Sigmoid colon (tissue), 7 donors: ENCODE results near the gene PFKL. TPM values are rescaled to one million over a fixed set of nuclear protein-coding genes. Genes with fewer than 3 reads are reported as not detected.

Experiments
- DNase-seq: peaks from one replicate; pipeline ENCODE4 v3.0.0-alpha.2; 2019
- H3K27ac ChIP-seq, 4 donors: fragments of 200-600 bp; sonication (generic); one replicate each; pipeline ENCODE4 v1.5.1; 2016 to 2019; ENCODE audit warnings: mild to moderate bottlenecking in 1 of 4
- H3K27me3 ChIP-seq, 3 donors: fragments of 200-600 bp; sonication (generic); one replicate each; pipeline ENCODE4 v1.5.1; 2019; ENCODE audit warnings: mild to moderate bottlenecking in 1 of 3
- H3K36me3 ChIP-seq, 4 donors: fragments of 200-600 bp; sonication (generic); one replicate each; pipeline ENCODE4 v1.5.1; 2016 to 2019
- H3K4me1 ChIP-seq, 4 donors: fragments of 200-600 bp; sonication (generic); one replicate each; pipeline ENCODE4 v1.5.1; 2017 to 2019
- H3K4me3 ChIP-seq, 4 donors: fragments of 200-600 bp; sonication (generic); one replicate each; pipeline ENCODE4 v1.5.1; 2017 to 2019; ENCODE audit warnings: mild to moderate bottlenecking in 2 of 4, moderate library complexity in 1 of 4
- H3K9me3 ChIP-seq, 4 donors: fragments of 200-600 bp in 3 of 4; sonication (generic) in 3 of 4; one replicate each; pipeline versions ENCODE4 v1.5.1 to v1.6.1; 2013 to 2019
- EP300 ChIP-seq, 4 donors: sonication (generic); formaldehyde crosslinking; IDR thresholded peaks; one replicate each; pipeline ENCODE4 v1.6.1; 2017; ENCODE audit warnings: antibody characterized with exemption in 4 of 4
- POLR2A ChIP-seq, 2 donors: fragments of 450-650 bp; IDR thresholded peaks; one replicate each; pipeline ENCODE4 v1.6.1; 2016; ENCODE audit warnings: antibody characterized with exemption in 2 of 2, mild to moderate bottlenecking in 2 of 2, moderate library complexity in 2 of 2
- POLR2AphosphoS5 ChIP-seq, 4 donors: sonication (generic); formaldehyde crosslinking; IDR thresholded peaks; one replicate each; pipeline ENCODE4 v1.6.1; 2017; ENCODE audit warnings: antibody characterized with exemption in 4 of 4
- WGBS, 2 donors: extraction: QIAGEN DNeasy Blood & Tissue Kit; methylation state at CpG; one replicate each; pipeline ENCODE4 v1.1.7; 2013; 5-methylcytosine and 5-hydroxymethylcytosine counted together
- intact Hi-C: fragments of 100-400 bp; cut with DNase I; formaldehyde crosslinking; loops from one replicate; pipeline ENCODE4 v1.15.1; 2023
- polyA plus RNA-seq, 3 donors: library from polyadenylated mRNA; stranded (reverse); fragments of 200-250 nt; gene quantifications; one replicate each; pipeline ENCODE4 v1.2.3, GENCODE V29; 2013
- total RNA-seq, 4 donors: library from RNA; depleted of rRNA; stranded (reverse); fragments of >200 nt; gene quantifications; one replicate each; pipeline ENCODE4 v1.1.0, GENCODE V29; 2016
- TF ChIP-seq, protein P1 (sequence below), 4 experiments: fragments of 450-650 bp in 3 of 4; fragments of 200-600 bp in 1 of 4; IDR thresholded peaks; one replicate each; pipeline ENCODE4 v1.5.1; 2016 to 2019; ENCODE audit warnings: antibody characterized with exemption in 4 of 4, mild to moderate bottlenecking in 3 of 4, moderate library complexity in 2 of 4
- donor health status: healthy with polysubstance abuse.
- donor health status: Bipolar disorder and iron deficiency.
- donor health status: healthy.

Gene PFKL
- total and polyA plus RNA-seq, 7 donors, result 38.0 to 159 (median 69.8) TPM

DNA sequence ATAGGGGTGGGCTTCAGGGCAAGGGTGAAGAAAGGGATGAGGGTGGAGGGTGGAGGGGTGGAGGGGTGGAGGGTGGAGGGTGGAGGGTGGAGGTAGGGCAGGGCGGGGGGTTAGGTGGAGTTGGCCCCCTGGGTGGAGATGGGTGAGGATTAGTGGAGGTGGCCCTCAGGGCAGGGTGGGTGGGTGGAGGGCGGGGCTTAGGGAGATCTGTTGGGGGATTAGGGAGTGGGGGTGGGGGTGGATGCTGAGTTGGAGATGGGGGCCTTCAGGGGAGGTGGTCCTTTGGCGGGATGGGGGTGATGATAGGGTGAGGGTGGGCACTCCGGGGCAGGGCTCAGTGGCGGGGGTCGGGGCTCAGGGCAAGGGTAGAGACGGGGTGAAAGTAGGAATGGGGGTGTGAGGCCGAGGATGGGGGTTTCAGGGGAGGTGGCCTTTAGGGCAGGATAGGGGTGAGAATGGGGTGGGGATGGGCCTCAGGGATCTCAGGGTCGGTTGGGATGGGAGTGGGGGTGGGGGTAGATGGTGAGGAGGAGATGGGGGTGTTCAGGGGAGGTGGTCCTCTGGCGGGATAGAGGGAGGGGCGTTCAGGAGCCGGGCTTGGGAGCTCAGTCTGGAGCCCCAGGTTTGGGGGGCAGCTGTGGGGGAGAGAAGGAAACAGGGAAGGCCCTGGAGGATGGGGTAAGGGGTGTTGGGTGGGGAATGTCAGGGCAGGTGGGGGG lies 37.4 kb upstream of the PFKL start:
- intact Hi-C loops, result no loop called here
- DNase-seq, result no peak
- Histone ChIP-seq H3K27me3 (peaks cover 0 to 22% (median 4%) of the 10 kb centered on the region in 3 donors), H3K36me3 (no peaks in the 10 kb centered on the region), H3K4me1 (no peaks in the 10 kb centered on the region), H3K27ac (no peak overlapping the region), H3K9me3 (peaks cover 0 to 3% (median 0%) of the 10 kb centered on the region in 4 donors), H3K4me3 (no peak overlapping the region)
- TF ChIP-seq, protein P1, sequence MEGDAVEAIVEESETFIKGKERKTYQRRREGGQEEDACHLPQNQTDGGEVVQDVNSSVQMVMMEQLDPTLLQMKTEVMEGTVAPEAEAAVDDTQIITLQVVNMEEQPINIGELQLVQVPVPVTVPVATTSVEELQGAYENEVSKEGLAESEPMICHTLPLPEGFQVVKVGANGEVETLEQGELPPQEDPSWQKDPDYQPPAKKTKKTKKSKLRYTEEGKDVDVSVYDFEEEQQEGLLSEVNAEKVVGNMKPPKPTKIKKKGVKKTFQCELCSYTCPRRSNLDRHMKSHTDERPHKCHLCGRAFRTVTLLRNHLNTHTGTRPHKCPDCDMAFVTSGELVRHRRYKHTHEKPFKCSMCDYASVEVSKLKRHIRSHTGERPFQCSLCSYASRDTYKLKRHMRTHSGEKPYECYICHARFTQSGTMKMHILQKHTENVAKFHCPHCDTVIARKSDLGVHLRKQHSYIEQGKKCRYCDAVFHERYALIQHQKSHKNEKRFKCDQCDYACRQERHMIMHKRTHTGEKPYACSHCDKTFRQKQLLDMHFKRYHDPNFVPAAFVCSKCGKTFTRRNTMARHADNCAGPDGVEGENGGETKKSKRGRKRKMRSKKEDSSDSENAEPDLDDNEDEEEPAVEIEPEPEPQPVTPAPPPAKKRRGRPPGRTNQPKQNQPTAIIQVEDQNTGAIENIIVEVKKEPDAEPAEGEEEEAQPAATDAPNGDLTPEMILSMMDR (IDR thresholded peaks at IDR 0.05), result no peak
- TF ChIP-seq POLR2A (IDR thresholded peaks at IDR 0.05) (no peak), EP300 (IDR thresholded peaks at IDR 0.05) (no peak), POLR2AphosphoS5 (IDR thresholded peaks at IDR 0.05) (no peak)
- WGBS, 2 donors, result 68 to 90% methylated on average over 12 of the region's 12 CpGs

DNA sequence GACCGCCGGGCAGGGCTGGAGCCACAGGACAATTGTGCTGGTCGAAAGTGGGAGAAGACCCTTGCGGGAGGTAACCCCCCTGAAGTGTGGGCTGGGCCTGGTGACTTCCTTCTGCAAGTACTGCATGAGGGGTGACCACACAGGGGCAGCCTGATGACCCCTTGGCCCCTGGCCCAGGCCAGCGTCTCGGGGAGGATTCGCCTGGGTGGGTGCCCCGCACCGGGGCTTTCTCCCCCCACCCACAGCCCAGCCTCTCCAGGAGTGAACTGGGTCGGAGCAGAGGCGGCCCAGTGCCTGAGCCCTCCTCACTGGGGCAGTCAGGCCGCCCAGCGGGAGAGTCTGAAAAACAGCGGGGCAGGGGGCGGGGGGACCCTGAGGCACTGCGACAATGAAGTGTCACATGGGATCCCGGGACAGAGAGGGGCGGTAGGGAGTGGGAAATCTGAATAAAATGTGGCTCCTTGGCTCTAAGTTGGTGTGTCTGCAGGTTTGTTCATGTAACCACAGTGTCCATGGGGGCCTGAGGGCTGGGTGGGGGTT lies 36.6 kb upstream of the PFKL start:
- no peak overlapping the region for H3K27ac ChIP-seq
- no peaks in the 10 kb centered on the region for H3K4me1 ChIP-seq
- TF ChIP-seq POLR2A (IDR thresholded peaks at IDR 0.05), result no peak
- TF ChIP-seq, protein P1 (IDR thresholded peaks at IDR 0.05), result no peak
- no peak for TF ChIP-seq EP300 (IDR thresholded peaks at IDR 0.05)
- TF ChIP-seq POLR2AphosphoS5 (IDR thresholded peaks at IDR 0.05), result no peak
- peaks cover 0 to 22% (median 4%) of the 10 kb centered on the region in 3 donors for H3K27me3 ChIP-seq
- H3K36me3 ChIP-seq, result no peaks in the 10 kb centered on the region
- 77 to 85% methylated on average over 18 of the region's 18 CpGs for WGBS, 2 donors
- intact Hi-C loops, result no loop called here
- H3K4me3 ChIP-seq, result no peak overlapping the region
- H3K9me3 ChIP-seq, result peaks cover 0 to 3% (median 0%) of the 10 kb centered on the region in 4 donors
- no peak for DNase-seq

DNA sequence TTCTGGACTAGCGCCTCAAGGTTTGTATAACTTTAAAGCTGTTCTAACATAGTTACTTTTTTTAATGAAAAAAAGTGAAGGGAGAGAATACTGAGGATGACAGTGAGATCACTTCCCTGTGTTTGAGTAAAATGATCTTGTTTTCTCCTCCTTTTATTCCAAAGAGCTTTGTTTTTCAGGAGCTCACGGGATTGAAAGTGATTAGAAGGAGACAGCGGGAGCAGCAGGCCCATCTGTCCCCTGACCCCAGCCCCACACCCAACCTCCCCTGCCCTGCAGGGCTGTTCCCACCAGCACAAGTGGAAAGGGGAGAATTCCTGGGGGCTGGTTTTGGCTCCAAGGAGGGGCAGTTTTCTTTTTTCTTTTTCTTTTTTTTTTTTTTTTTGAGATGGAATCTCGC lies 36.1 kb upstream of the PFKL start:
- Histone ChIP-seq H3K4me3 (no peak overlapping the region), H3K36me3 (no peaks in the 10 kb centered on the region), H3K4me1 (no peaks in the 10 kb centered on the region), H3K27ac (no peak overlapping the region), H3K9me3 (peaks cover 0 to 3% (median 0%) of the 10 kb centered on the region in 4 donors), H3K27me3 (peaks cover 0 to 19% (median 4%) of the 10 kb centered on the region in 3 donors)
- intact Hi-C loops, result no loop called here
- no peak for TF ChIP-seq POLR2AphosphoS5 (IDR thresholded peaks at IDR 0.05)
- TF ChIP-seq, protein P1 (IDR thresholded peaks at IDR 0.05), result no peak
- no peak for TF ChIP-seq POLR2A (IDR thresholded peaks at IDR 0.05)
- TF ChIP-seq EP300 (IDR thresholded peaks at IDR 0.05), result no peak
- 88 to 91% methylated on average over 4 of the region's 4 CpGs for WGBS, 2 donors
- no peak for DNase-seq

DNA sequence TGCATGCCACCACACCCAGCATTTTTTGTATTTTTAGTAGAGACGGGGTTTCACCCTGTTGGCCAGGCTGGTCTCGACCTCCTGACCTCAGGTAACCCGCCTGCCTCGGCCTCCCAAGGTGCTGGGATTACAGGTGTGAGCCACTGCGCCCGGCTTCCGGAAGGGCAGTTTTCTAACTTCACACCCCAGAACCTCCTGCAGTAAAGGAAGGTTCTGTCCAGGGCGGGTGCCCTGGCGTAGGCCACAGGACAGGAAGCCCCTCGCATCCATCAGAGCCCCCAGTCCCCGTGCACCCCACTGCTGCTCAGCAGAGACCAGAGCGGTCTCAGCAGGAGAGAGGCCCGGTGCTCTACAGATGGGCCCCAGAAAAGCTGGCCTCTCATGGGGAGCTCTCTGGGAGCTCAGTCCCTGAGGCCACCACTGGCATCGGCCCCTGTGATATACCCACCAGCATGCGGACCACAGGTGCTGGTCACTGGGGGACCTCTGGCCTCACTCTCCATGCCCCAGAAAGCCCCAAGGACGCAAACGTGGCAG lies 34.1 kb upstream of the PFKL start:
- H3K27me3 ChIP-seq, result peaks cover 0 to 19% (median 4%) of the 10 kb centered on the region in 3 donors
- H3K9me3 ChIP-seq, result no peaks in the 10 kb centered on the region
- intact Hi-C loops, result no loop called here
- H3K27ac ChIP-seq, result no peak overlapping the region
- no peak for DNase-seq
- no peaks in the 10 kb centered on the region for H3K36me3 ChIP-seq
- H3K4me3 ChIP-seq, result no peak overlapping the region
- no peaks in the 10 kb centered on the region for H3K4me1 ChIP-seq
- WGBS, 2 donors, result 90 to 93% methylated on average over 17 of the region's 17 CpGs
- no peak for TF ChIP-seq POLR2AphosphoS5 (IDR thresholded peaks at IDR 0.05)
- no peak for TF ChIP-seq EP300 (IDR thresholded peaks at IDR 0.05)
- TF ChIP-seq, protein P1 (IDR thresholded peaks at IDR 0.05), result no peak
- no peak for TF ChIP-seq POLR2A (IDR thresholded peaks at IDR 0.05)
